NCI-H774 (cell line): ENCODE results near the gene ERO1B.

ENCODE experiments used
- DNase-seq: peaks from one replicate; lab custom pipeline; 2025; lab: John Stamatoyannopoulos, UW

Gene ERO1B

GRCh38 chr1:236253918-236254637, 27.7 kb downstream of the ERO1B start:
- no peak for DNase-seq

- no peak for DNase-seq
Measured at GRCh38 chr1:236253119-236253518, 28.6 kb downstream of the ERO1B start.

GRCh38 chr1:236251587-236251986, 30.2 kb downstream of the ERO1B start:
- no peak for DNase-seq

- no peak for DNase-seq
Measured at GRCh38 chr1:236247286-236247685, 34.5 kb downstream of the ERO1B start.

DNA sequence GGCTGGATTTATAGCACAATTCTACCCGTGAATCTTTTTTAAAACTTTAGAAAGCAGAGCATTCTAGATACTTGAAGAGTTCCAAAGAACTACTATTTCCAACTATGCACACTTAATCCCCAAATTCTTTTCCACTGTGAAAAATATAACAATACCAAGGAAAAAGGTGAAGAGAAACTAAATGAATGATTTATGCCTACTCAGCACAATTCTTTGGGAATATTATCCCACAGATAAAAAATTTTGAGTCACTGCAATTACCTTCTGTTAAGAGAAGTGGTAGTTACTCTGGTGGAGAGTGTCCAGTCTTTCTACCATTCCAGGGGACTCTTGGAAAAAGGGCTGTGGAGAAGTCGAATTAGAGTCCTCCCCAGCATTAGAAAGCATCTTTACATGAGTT, 39.2 kb downstream of the ERO1B start:
- DNase-seq: no peak

DNA sequence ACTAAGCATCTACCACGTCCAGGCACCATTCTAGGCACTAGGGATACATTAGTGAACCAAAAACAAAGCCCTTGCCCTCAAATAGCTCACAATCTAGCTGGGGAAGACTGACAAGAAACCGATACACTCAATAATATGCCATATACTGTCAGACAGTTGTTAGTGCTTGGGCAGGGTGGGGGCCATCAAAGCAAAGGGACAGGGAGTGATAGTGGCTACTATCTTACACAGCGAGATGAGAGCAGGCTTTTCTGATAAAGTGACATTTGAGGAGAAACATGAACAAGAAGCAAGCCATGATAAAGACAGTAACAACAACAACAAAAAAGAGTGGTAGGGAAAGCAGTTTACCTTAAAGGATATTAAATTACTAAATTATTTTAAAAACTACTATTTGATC, 41.1 kb downstream of the ERO1B start:
- DNase-seq: no peak

DNA sequence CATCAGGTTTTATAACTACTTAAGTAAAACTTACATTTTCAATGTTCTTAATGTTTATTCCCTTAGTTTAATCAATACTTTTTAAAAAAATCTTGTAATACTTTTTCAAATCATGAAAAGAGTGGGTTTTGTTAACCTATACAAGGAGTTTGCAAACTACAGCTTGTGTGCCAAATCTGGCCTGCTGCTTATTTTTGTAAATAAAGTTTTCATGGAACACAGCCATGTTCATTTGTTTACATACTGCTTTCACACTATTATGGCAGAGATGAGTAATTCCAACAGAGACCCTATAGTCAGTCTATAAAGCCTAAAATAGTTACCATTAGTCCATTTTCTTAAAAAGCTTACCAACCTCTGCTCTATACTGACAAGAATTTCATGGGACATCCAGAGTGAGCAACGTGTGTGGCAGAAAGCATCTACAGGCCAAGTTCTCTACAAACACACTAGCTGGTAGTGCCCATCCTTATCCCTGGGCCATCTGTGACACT, 42.6 kb downstream of the ERO1B start:
- DNase-seq: no peak

DNA sequence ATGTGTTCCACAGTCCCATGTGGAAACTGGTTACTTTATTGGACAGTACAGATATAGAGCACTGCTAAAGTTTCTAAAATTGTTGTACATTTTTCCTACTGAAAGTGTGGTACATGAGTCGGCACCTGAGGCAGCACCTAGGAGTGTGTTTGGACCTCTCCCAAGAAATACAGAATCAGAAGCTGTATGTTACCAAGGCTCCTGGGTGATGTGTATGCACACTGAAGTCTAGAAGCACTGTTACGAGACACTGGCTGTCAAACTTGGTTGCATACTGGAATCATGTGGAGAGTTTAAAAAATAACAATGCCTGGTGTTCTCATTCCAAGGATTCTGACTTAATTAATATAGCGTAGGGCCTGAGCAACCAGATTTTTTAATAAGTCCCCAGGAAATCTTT, 46.6 kb downstream of the ERO1B start:
- no peak for DNase-seq

- no peak for DNase-seq
Measured at GRCh38 chr1:236228411-236228810, 53.3 kb downstream of the ERO1B start.

DNA sequence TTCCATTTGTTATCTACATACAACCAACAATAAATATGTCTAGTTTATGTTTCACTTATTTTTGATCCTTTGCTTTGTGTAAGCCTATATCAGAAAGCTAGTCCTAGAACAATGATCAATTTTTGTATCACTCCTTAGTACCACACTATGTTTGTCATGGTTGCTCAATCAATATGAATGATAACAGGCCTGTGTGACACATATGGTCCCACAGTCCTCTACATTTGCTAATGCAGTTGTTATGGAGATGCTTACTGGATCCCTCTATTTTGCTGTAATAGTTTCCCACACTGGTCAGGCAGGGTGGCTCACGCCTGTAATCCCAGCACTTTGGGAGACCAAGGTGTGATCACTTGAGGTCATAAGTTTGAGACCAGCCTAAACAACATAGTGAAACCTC, 59.1 kb downstream of the ERO1B start:
- DNase-seq: no peak

DNA sequence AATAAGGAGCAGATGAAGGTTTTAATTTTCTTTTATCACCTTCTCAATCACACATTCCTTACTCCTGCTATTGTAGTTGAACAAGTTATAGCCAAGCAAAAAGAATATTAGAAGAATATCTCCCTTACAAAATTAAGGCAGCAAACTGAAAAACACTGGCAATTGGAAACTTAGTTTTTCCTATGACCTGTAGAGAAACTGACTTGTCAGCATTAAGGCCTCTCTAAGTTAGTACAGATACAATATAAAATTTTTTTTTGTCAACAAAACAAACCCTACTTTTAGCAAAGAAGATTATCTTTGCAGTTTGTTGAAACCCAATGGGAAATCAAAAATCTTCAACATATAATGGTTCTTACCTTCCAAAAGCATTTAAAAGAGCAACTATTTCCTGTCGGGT, 61.3 kb downstream of the ERO1B start:
- no peak for DNase-seq

- DNase-seq: no peak
Measured at GRCh38 chr1:236214761-236215160, 67.0 kb downstream of the ERO1B start.

- no peak for DNase-seq
Measured at GRCh38 chr1:236213534-236213933, 68.2 kb downstream of the ERO1B start.

DNA sequence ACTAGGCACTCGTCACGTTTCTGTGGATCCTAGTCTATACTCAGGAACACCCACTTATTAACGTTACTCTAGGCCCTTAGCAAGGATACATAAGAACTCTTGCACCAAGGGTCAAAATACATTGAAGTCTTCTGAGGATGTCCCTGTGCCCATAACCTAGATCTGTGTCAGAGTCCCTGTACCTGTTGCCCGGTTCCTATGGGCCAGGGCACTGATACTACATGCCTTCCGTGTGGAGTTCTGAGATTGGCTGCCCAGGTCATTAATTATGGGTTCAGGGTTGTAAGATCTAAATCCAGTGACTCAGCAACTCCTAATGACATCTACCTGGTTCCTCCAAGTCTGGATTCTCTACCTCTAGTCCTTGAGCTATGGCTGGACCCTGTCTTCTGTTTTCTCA, 69.9 kb downstream of the ERO1B start:
- DNase-seq: no peak

DNA sequence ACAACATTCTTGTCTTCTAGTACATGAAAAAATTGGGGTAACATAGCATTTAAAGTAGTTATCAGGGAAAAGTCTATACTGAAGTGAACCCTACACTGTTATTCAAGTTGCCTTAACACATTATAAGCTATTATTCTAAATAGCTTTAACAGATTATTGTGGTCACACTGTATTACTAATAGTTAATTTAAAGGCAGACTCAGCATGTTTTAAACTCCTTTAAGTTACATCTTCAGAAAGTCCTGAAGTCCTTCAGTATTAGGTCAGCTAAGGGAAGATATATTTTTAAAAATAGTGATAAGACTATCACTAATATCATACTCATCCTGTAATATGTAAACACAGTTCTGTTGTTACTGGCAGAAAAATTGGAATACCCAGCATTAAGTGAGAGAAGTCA, 72.0 kb downstream of the ERO1B start:
- DNase-seq: no peak

DNA sequence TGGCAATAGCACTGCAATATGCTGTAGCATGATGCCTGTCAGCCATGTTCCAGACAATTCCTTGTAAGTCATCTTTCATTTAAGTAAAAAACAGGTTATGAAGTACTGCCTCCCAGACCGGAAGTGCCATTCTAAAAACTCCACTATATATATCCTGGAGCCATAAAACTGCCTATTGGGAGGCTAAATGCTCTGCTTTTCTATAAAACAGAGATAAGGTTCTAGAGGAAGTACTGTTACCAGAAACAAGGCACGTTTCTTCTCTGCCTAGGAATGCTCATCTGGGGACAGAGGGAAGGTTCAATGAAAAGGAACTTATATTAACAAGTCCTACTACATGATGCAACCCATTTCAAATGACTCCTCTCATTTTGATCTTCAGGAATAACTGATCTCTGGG, 72.6 kb downstream of the ERO1B start:
- no peak for DNase-seq

DNA sequence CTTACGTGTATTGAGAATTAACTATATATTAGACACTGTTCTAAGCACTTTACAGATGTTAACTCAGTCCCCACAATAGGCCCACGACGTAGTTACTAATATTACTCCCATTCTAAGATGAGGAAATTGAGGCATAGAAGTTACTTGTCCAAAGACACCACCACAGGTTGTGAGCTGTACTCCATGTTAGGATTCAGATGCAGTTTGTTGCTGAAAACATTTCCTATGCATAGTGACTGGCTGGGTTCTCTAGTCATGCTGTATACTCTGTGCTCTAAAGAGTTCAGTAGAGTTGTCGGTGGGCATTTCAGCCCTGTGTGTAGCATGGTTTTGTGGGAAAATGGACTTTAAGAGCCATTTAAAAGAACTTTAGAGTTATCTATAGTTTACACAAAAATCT, 74.2 kb downstream of the ERO1B start:
- no peak for DNase-seq

DNA sequence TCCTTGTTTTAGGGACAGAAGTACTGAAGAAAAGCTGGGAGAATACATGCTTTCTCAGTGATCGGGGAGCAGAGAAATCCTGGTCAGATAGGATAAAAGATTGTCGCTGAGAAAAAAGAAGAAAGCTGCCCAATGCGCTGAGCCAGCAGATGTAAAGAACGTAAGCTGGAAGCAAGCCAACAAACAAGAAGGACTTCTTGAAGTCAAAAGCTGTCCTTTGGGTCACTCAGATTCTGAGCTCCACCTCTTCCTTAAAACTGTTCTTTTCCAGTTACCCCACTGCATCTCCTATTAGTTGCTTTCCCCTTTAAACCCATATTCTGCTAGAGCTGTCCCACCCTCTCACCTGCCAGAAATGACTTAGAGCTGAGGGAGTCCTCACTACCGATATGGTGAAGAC, 74.6 kb downstream of the ERO1B start:
- no peak for DNase-seq

GRCh38 chr1:236206548-236206947, 75.2 kb downstream of the ERO1B start:
- no peak for DNase-seq

DNA sequence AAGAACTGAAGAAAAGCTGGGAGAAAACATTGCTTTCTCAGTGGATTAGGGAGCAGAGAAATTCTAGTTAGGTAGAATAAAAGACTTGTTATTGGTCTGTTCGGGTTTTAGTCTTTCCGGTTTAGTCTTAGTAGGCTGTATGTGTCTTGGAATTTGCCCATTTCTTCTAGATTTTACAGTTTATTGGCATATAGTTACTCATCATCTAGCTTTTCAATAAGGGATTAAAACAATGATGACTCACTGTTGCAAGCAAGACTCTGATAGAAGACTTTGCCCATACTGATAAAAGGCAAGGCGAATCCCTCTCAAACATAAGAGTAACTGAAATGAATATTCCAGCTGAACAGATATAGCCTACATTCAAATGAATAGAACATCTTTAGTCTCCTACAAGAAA, 77.1 kb downstream of the ERO1B start:
- DNase-seq: no peak

DNA sequence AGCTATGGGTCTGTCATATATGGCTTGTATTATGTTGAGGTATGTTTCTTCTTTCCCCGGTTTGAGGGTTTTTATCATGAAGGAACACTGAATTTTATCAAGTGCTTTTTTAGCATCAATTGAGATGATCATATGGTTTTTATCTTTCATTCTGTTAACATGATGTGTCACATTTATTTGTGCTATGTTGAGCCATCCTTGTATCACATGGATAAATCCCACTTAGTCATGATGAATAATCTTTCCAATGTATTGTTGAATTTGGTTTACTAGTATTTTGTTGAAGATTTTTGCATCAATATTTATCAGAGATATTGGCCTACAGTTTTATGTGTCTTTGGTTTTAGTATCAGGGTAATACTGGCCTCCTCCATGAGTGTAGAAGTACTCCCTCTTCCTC, 77.7 kb downstream of the ERO1B start:
- DNase-seq: no peak

DNA sequence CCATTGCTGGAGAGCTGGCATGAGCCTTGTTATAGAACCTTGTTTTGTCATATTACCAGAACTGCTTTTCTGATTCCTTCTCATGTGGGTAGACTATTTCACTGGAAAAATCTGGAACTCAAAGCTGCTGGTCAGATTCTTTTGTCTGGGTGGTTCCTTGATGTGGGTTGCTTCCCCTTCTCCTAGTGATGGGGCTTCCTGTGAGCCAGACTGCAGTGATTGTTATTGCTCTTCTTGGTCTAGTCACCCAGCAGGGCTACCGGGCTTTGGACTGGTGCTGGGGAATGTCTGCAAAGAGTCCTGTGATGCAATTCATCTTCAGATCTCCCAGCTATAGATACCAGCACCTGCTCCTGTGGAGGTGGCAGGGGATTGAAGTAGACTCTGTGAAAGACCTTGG, 80.0 kb downstream of the ERO1B start:
- no peak for DNase-seq

- no peak for DNase-seq
Measured at GRCh38 chr1:236200925-236201324, 80.8 kb downstream of the ERO1B start.

DNA sequence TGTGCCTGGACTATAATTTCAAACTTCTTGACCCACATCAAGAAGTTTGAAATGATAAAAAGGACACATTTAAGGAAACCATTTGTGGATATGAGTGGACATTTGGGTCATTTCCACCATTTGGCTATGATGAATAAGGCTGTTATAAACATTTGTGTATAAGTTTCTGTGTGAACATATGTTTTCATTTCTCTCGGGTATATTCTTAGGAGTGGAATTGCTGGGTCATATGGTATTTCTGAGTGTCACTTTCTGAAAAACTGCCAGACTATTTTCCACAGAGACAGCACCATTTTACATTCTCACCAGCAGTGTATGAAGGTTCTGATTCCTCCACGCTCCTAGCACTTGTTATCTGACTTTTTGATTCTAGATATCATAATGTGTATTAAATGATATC, 88.6 kb downstream of the ERO1B start:
- DNase-seq: no peak
